Measurements from ENCODE around the gene TBX21. TPM values are rescaled to one million over a fixed set of nuclear protein-coding genes. Genes with fewer than 3 reads are reported as not detected.
"Not testable (repeated sequence)": the region's sequence is repeated elsewhere in the genome, so short reads cannot be mapped to it uniquely, and the experiment has no call there.

Gene TBX21
- polyA plus RNA-seq, 1 donor from 2014 or later: not detected

GRCh38 chr17:47762728-47763127, 29.7 kb downstream of the TBX21 start:
- H3K79me2 ChIP-seq (replicated peaks; ENCODE audit: insufficient read depth, low read length): no peaks in the 10 kb centered on the region
- H3K9me3 ChIP-seq (ENCODE audit: low read length): peaks cover 7% of the 10 kb centered on the region
- H4K20me1 ChIP-seq (ENCODE audit: insufficient read depth): no peaks in the 10 kb centered on the region
- TF ChIP-seq POLR2AphosphoS5 (IDR thresholded peaks at IDR 0.05) (no peak), RAD21 (conservative IDR thresholded peaks at IDR 0.05) (no peak), TAF1 (IDR thresholded peaks at IDR 0.05; ENCODE audit: low read depth) (no peak), SMC3 (conservative IDR thresholded peaks at IDR 0.05; ENCODE audit: poor library complexity) (no peak), MXI1 (conservative IDR thresholded peaks at IDR 0.05; ENCODE audit: poor library complexity, severe bottlenecking) (no peak), CTCF (IDR thresholded peaks at IDR 0.05; ENCODE audit: poor library complexity, severe bottlenecking) (no peak), EP300 (conservative IDR thresholded peaks at IDR 0.05; ENCODE audit: poor library complexity, severe bottlenecking) (no peak), EZH2 (IDR thresholded peaks at IDR 0.05; ENCODE audit: borderline replicate concordance, insufficient read depth, low read length, poor library complexity, severe bottlenecking) (no peak), REST (IDR thresholded peaks at IDR 0.05; ENCODE audit: borderline replicate concordance) (no peak)
- H3K9me2 ChIP-seq (ENCODE audit: insufficient read depth, low read length): no peaks in the 10 kb centered on the region
- no peaks in the 10 kb centered on the region for H3F3A ChIP-seq (ENCODE audit: insufficient read depth, low read length, poor library complexity, severe bottlenecking)
- H3K9ac ChIP-seq (ENCODE audit: low read length): no peak overlapping the region
- H3K36me3 ChIP-seq (ENCODE audit: insufficient read depth, low read length): no peaks in the 10 kb centered on the region
- H3K27ac ChIP-seq (ENCODE audit: low read length): no peak overlapping the region
- H2AFZ ChIP-seq (ENCODE audit: low read depth, low read length): no peak overlapping the region
- H3K4me2 ChIP-seq (ENCODE audit: low read length): no peak overlapping the region
- H3K4me3 ChIP-seq (ENCODE audit: low read length): no peak overlapping the region
- H3K27me3 ChIP-seq (ENCODE audit: insufficient read depth, low read depth, low read length): no peaks in the 10 kb centered on the region

GRCh38 chr17:47763913-47764582, 31.0 kb downstream of the TBX21 start:
- Histone ChIP-seq H3F3A (ENCODE audit: insufficient read depth, low read length, poor library complexity, severe bottlenecking) (no peaks in the 10 kb centered on the region), H3K9me3 (ENCODE audit: low read length) (peaks cover 7% of the 10 kb centered on the region), H3K27me3 (ENCODE audit: insufficient read depth, low read depth, low read length) (no peaks in the 10 kb centered on the region), H3K79me2 (replicated peaks; ENCODE audit: insufficient read depth, low read length) (no peaks in the 10 kb centered on the region), H4K20me1 (ENCODE audit: insufficient read depth) (no peaks in the 10 kb centered on the region), H3K27ac (ENCODE audit: low read length) (no peak overlapping the region), H3K36me3 (ENCODE audit: insufficient read depth, low read length) (no peaks in the 10 kb centered on the region), H2AFZ (ENCODE audit: low read depth, low read length) (no peak overlapping the region), H3K9ac (ENCODE audit: low read length) (no peak overlapping the region), H3K9me2 (ENCODE audit: insufficient read depth, low read length) (no peaks in the 10 kb centered on the region), H3K4me2 (ENCODE audit: low read length) (no peak overlapping the region), H3K4me3 (ENCODE audit: low read length) (no peak overlapping the region)
- TF ChIP-seq TAF1 (IDR thresholded peaks at IDR 0.05; ENCODE audit: low read depth) (no peak), EZH2 (IDR thresholded peaks at IDR 0.05; ENCODE audit: borderline replicate concordance, insufficient read depth, low read length, poor library complexity, severe bottlenecking) (no peak), POLR2AphosphoS5 (IDR thresholded peaks at IDR 0.05) (no peak), CTCF (IDR thresholded peaks at IDR 0.05; ENCODE audit: poor library complexity, severe bottlenecking) (no peak), MXI1 (conservative IDR thresholded peaks at IDR 0.05; ENCODE audit: poor library complexity, severe bottlenecking) (no peak), RAD21 (conservative IDR thresholded peaks at IDR 0.05) (no peak), REST (IDR thresholded peaks at IDR 0.05; ENCODE audit: borderline replicate concordance) (no peak), SMC3 (conservative IDR thresholded peaks at IDR 0.05; ENCODE audit: poor library complexity) (no peak), EP300 (conservative IDR thresholded peaks at IDR 0.05; ENCODE audit: poor library complexity, severe bottlenecking) (no peak)

GRCh38 chr17:47773649-47774048, 40.6 kb downstream of the TBX21 start:
- H3K27ac ChIP-seq (ENCODE audit: low read length); H3K9ac ChIP-seq (ENCODE audit: low read length); H3K79me2 ChIP-seq (replicated peaks; ENCODE audit: insufficient read depth, low read length); H3K4me3 ChIP-seq (ENCODE audit: low read length); H3K36me3 ChIP-seq (ENCODE audit: insufficient read depth, low read length); H2AFZ ChIP-seq (ENCODE audit: low read depth, low read length); H3K9me3 ChIP-seq (ENCODE audit: low read length); H4K20me1 ChIP-seq (ENCODE audit: insufficient read depth); H3K9me2 ChIP-seq (ENCODE audit: insufficient read depth, low read length); H3F3A ChIP-seq (ENCODE audit: insufficient read depth, low read length, poor library complexity, severe bottlenecking); H3K4me2 ChIP-seq (ENCODE audit: low read length): not testable (repeated sequence)
- H3K27me3 ChIP-seq (ENCODE audit: insufficient read depth, low read depth, low read length): peaks cover 13% of the 10 kb centered on the region
